NCI-H526 (cell line): ENCODE data around the gene SURF4.
"Not testable (repeated sequence)": the region's sequence is repeated elsewhere in the genome, so short reads cannot be mapped to it uniquely, and the experiment has no call there.

Source experiments
- DNase-seq, 2 experiments: peaks; one replicate each; lab custom pipeline; 2025; lab: John Stamatoyannopoulos, UW

Gene SURF4

GRCh38 chr9:133334161-133334560 lies 41.7 kb downstream of the SURF4 start:
- DNase-seq = no peak

- no peak for DNase-seq
Measured at GRCh38 chr9:133333566-133333965, 42.3 kb downstream of the SURF4 start.

- DNase-seq = no peak
Measured at GRCh38 chr9:133333011-133333410, 42.8 kb downstream of the SURF4 start.

- DNase-seq = no peak
Measured at GRCh38 chr9:133332381-133332730, 43.5 kb downstream of the SURF4 start.

GRCh38 chr9:133331641-133332380 lies 44.0 kb downstream of the SURF4 start:
- no peak for DNase-seq

GRCh38 chr9:133331221-133331620 lies 44.6 kb downstream of the SURF4 start:
- DNase-seq = no peak

GRCh38 chr9:133329306-133330156 lies 46.3 kb downstream of the SURF4 start:
- peak in 1 of 2 experiments; percentile 23 for DNase-seq

- DNase-seq = no peak
Measured at GRCh38 chr9:133327834-133328484, 47.9 kb downstream of the SURF4 start.

- DNase-seq = not testable (repeated sequence)
Measured at GRCh38 chr9:133327021-133327420, 48.8 kb downstream of the SURF4 start.

GRCh38 chr9:133323991-133324703 lies 51.7 kb downstream of the SURF4 start:
- no peak for DNase-seq

- no peak for DNase-seq
Measured at GRCh38 chr9:133323211-133323610, 52.6 kb downstream of the SURF4 start.

- DNase-seq = no peak
Measured at GRCh38 chr9:133322701-133323100, 53.2 kb downstream of the SURF4 start.

GRCh38 chr9:133321411-133321935 lies 54.4 kb downstream of the SURF4 start:
- no peak for DNase-seq

- no peak for DNase-seq
Measured at GRCh38 chr9:133320421-133320881, 55.4 kb downstream of the SURF4 start.

- DNase-seq = not testable (repeated sequence)
Measured at GRCh38 chr9:133317551-133317950, 58.3 kb downstream of the SURF4 start.

GRCh38 chr9:133315997-133316396 lies 59.9 kb downstream of the SURF4 start:
- DNase-seq = no peak
